ENCODE data around the gene C20orf96.

C20orf96 gene

GRCh38 chr20:288956-289692, 1.4 kb downstream of the C20orf96 start:
- DNase-seq (ENCODE audit: extremely low spot score), result no peak
- no peak for TF ChIP-seq ELF4 (IDR thresholded peaks at IDR 0.05)
- TF ChIP-seq ZNF384 (IDR thresholded peaks at IDR 0.05), result no peak
- TF ChIP-seq FOXM1 (IDR thresholded peaks at IDR 0.05; ENCODE audit: borderline replicate concordance), result no peak
- no peak for TF ChIP-seq PKNOX1 (IDR thresholded peaks at IDR 0.05)
- no peak for TF ChIP-seq HDGF (IDR thresholded peaks at IDR 0.05; ENCODE audit: borderline replicate concordance)
- TF ChIP-seq SP1 (IDR thresholded peaks at IDR 0.05), result no peak
- no peak for TF ChIP-seq FOXA1 (IDR thresholded peaks at IDR 0.05)
- POLR2A ChIA-PET, result interaction anchor here (1.1 to 1.5 kb wide), 2 partner anchors 10 to 36 kb away, joined by 3 to 4 read pairs; partner anchors contain the start of gene SOX12
- CTCF ChIA-PET, result no interaction called here

- DNase-seq (ENCODE audit: extremely low spot score), result no peak
Measured at GRCh38 chr20:286508-286907, 4.0 kb downstream of the C20orf96 start.

GRCh38 chr20:284172-284571, 6.4 kb downstream of the C20orf96 start:
- no peak for DNase-seq (ENCODE audit: extremely low spot score)
- TF ChIP-seq FOXM1 (IDR thresholded peaks at IDR 0.05; ENCODE audit: borderline replicate concordance) (no peak), SUZ12 (IDR thresholded peaks at IDR 0.05) (no peak), LEF1 (IDR thresholded peaks at IDR 0.05; ENCODE audit: borderline replicate concordance) (no peak), ZNF384 (IDR thresholded peaks at IDR 0.05) (no peak), CTBP1 (IDR thresholded peaks at IDR 0.05; ENCODE audit: borderline replicate concordance) (no peak), FOXA1 (IDR thresholded peaks at IDR 0.05) (no peak), NFRKB (IDR thresholded peaks at IDR 0.05) (no peak), BHLHE40 (IDR thresholded peaks at IDR 0.05; ENCODE audit: borderline replicate concordance) (no peak), HDGF (IDR thresholded peaks at IDR 0.05; ENCODE audit: borderline replicate concordance) (no peak), PKNOX1 (IDR thresholded peaks at IDR 0.05) (no peak), ARNT (IDR thresholded peaks at IDR 0.05) (no peak), L3MBTL2 (conservative IDR thresholded peaks at IDR 0.05) (no peak), ELF4 (IDR thresholded peaks at IDR 0.05) (no peak), TARDBP (IDR thresholded peaks at IDR 0.05) (no peak), SP1 (IDR thresholded peaks at IDR 0.05) (no peak), FOXK2 (IDR thresholded peaks at IDR 0.05) (no peak)
- ChIA-PET CTCF (no interaction called here), POLR2A (no interaction called here)

More at GRCh38 chr20:286508-286907, 4.0 kb downstream of the C20orf96 start:
- CTCF ChIA-PET, result no interaction called here
- POLR2A ChIA-PET, result no interaction called here
- no peak for TF ChIP-seq PKNOX1 (IDR thresholded peaks at IDR 0.05)

- CTCF ChIA-PET, result no interaction called here
- DNase-seq (ENCODE audit: extremely low spot score), result no peak
- POLR2A ChIA-PET, result interaction anchor here (1.0 kb wide), 1 partner anchor 54 kb away, joined by 3 read pairs; no protein-coding TSS in a partner anchor
- TF ChIP-seq SP1 (IDR thresholded peaks at IDR 0.05) (no peak), ARNT (IDR thresholded peaks at IDR 0.05) (no peak), HDGF (IDR thresholded peaks at IDR 0.05; ENCODE audit: borderline replicate concordance) (no peak), NFRKB (IDR thresholded peaks at IDR 0.05) (no peak), ELF4 (IDR thresholded peaks at IDR 0.05) (no peak), CTBP1 (IDR thresholded peaks at IDR 0.05; ENCODE audit: borderline replicate concordance) (no peak), FOXA1 (IDR thresholded peaks at IDR 0.05) (no peak), TARDBP (IDR thresholded peaks at IDR 0.05) (no peak), ZNF384 (IDR thresholded peaks at IDR 0.05) (no peak), FOXM1 (IDR thresholded peaks at IDR 0.05; ENCODE audit: borderline replicate concordance) (no peak), SUZ12 (IDR thresholded peaks at IDR 0.05) (no peak), L3MBTL2 (conservative IDR thresholded peaks at IDR 0.05) (no peak), FOXK2 (IDR thresholded peaks at IDR 0.05) (no peak), BHLHE40 (IDR thresholded peaks at IDR 0.05; ENCODE audit: borderline replicate concordance) (no peak), PKNOX1 (IDR thresholded peaks at IDR 0.05) (no peak), LEF1 (IDR thresholded peaks at IDR 0.05; ENCODE audit: borderline replicate concordance) (no peak)
Measured at GRCh38 chr20:278607-279571, 11.7 kb downstream of the C20orf96 start.

GRCh38 chr20:278181-278580, 12.4 kb downstream of the C20orf96 start:
- no peak for DNase-seq (ENCODE audit: extremely low spot score)
- POLR2A ChIA-PET, result interaction anchor here (1.0 kb wide), 1 partner anchor 55 kb away, joined by 3 read pairs; no protein-coding TSS in a partner anchor
- CTCF ChIA-PET, result no interaction called here
- TF ChIP-seq FOXM1 (IDR thresholded peaks at IDR 0.05; ENCODE audit: borderline replicate concordance), result no peak
